HG03135 (cell line): ENCODE data around the gene ZNF274.
"Not testable (repeated sequence)": the region's sequence is repeated elsewhere in the genome, so short reads cannot be mapped to it uniquely, and the experiment has no call there.

Experiments
- ATAC-seq: cut with Tn5 transposase; IDR thresholded peaks from one replicate; pipeline ENCODE4 v1.9.1; 2021; ENCODE audit warnings: mild to moderate bottlenecking, moderate library complexity; ENCODE audit not compliant: unreplicated experiment

ZNF274 gene

GRCh38 chr19:58209577-58209976 lies 26.7 kb downstream of the ZNF274 start:
- no peak for ATAC-seq

GRCh38 chr19:58212336-58213074 lies 29.6 kb downstream of the ZNF274 start:
- no peak for ATAC-seq

GRCh38 chr19:58213075-58213369 lies 30.2 kb downstream of the ZNF274 start:
- no peak for ATAC-seq

GRCh38 chr19:58217069-58217481 lies 34.2 kb downstream of the ZNF274 start:
- no peak for ATAC-seq

- no peak for ATAC-seq
Observed at GRCh38 chr19:58217607-58218391, 34.9 kb downstream of the ZNF274 start.

- ATAC-seq: no peak
Observed at GRCh38 chr19:58218899-58219298, 36.0 kb downstream of the ZNF274 start.

GRCh38 chr19:58227964-58228584 lies 45.2 kb downstream of the ZNF274 start:
- peak; percentile 23 for ATAC-seq

GRCh38 chr19:58228585-58229254 lies 45.9 kb downstream of the ZNF274 start, which contains the start of gene ZNF544:
Gene ZNF544 (plus strand): TSS chr19:58228914. CDS start chr19:58244024, 15,110 bp downstream.
- ATAC-seq: peak; percentile 81

GRCh38 chr19:58229255-58229639 lies 46.4 kb downstream of the ZNF274 start:
- ATAC-seq: no peak

GRCh38 chr19:58237324-58237723 lies 54.5 kb downstream of the ZNF274 start:
- ATAC-seq: no peak

- ATAC-seq: no peak
Observed at GRCh38 chr19:58243351-58243750, 60.5 kb downstream of the ZNF274 start.

- no peak for ATAC-seq
Observed at GRCh38 chr19:58248886-58249285, 66.0 kb downstream of the ZNF274 start.

GRCh38 chr19:58252102-58252685 lies 69.3 kb downstream of the ZNF274 start:
- no peak for ATAC-seq

GRCh38 chr19:58258259-58258658 lies 75.4 kb downstream of the ZNF274 start:
- not testable (repeated sequence) for ATAC-seq

GRCh38 chr19:58261600-58261967 lies 78.7 kb downstream of the ZNF274 start:
- no peak for ATAC-seq

- no peak for ATAC-seq
Observed at GRCh38 chr19:58261968-58262921, 79.4 kb downstream of the ZNF274 start.

GRCh38 chr19:58262922-58263296 lies 80.0 kb downstream of the ZNF274 start:
- ATAC-seq: no peak
